Prostate gland (tissue), 2 donors: Measurements from ENCODE around the gene MAPK8IP2.

Experiments
- POLR2A ChIP-seq: fragments of 450-650 bp; IDR thresholded peaks from one replicate; pipeline ENCODE4 v1.6.1; 2016; ENCODE audit warnings: antibody characterized with exemption, mild to moderate bottlenecking
- POLR2AphosphoS5 ChIP-seq: sonication (generic); formaldehyde crosslinking; IDR thresholded peaks from one replicate; pipeline ENCODE4 v1.6.1; 2017; ENCODE audit warnings: antibody characterized with exemption
- TF ChIP-seq, protein P1 (sequence below), 4 experiments: fragments of 200-600 bp in 2 of 4; fragments of 450-650 bp in 2 of 4; sonication (generic) in 2 of 4; IDR thresholded peaks; 1 replicate in 3 of 4; 2 replicates in 1 of 4; pipeline ENCODE4 v1.5.1; 2016 to 2019; ENCODE audit warnings: antibody characterized with exemption in 4 of 4, mild to moderate bottlenecking in 2 of 4, moderate library complexity in 2 of 4

DNA sequence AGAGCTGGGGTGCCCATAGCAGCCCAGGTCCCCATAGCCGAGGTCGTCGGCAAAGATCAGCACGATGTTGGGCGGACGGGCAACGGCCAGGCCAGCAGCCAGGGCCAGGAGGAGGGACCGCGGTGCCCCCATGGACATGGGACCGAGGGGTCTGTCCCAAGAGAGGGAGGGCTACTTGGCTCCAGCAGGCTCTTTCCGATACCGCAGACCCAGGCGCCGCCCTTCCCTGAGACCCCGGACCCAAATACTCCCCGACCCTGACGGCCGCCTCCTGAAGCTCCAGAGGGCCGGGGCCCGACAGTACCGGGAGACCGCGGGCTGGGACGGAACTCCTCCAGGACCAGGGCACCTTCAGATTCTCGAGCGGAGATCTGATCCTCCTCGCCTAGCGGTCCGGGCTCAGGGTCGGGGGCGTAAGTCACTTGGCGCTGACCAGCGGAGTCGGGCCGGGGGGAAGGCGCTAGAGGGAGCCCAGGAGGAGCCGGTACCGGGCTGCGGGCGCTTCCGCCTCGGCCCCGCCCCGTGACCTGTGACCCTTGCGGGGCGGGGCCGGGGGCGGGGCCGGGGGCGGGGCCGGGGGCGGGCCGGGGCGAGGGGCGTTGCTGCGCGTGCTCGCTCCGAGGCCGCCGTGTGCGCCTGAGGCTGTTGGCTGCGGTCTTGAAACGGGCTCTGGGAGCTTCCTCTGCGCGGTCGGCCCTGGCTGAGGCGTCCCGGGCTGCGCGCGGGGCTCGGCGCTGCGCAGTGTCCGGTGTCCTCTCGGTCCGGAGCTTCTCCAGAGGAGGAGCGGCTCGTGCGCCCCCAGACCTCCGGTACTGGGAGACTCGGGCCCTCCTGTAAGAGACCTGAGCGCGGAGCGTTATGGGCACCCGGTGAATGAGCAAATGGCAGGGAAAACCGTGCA is 27.3 kb downstream of the MAPK8IP2 start, which contains the start of gene ARSA:
- TF ChIP-seq POLR2A (peak; percentile 69), POLR2AphosphoS5 (peak; percentile 63)
- TF ChIP-seq, protein P1, sequence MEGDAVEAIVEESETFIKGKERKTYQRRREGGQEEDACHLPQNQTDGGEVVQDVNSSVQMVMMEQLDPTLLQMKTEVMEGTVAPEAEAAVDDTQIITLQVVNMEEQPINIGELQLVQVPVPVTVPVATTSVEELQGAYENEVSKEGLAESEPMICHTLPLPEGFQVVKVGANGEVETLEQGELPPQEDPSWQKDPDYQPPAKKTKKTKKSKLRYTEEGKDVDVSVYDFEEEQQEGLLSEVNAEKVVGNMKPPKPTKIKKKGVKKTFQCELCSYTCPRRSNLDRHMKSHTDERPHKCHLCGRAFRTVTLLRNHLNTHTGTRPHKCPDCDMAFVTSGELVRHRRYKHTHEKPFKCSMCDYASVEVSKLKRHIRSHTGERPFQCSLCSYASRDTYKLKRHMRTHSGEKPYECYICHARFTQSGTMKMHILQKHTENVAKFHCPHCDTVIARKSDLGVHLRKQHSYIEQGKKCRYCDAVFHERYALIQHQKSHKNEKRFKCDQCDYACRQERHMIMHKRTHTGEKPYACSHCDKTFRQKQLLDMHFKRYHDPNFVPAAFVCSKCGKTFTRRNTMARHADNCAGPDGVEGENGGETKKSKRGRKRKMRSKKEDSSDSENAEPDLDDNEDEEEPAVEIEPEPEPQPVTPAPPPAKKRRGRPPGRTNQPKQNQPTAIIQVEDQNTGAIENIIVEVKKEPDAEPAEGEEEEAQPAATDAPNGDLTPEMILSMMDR (IDR thresholded peaks at IDR 0.05) = peak in 3 of 4 experiments; percentile 19 to 43 (median 24)
